ENCODE measurements around the gene PLXNA2.

PLXNA2 gene

DNA sequence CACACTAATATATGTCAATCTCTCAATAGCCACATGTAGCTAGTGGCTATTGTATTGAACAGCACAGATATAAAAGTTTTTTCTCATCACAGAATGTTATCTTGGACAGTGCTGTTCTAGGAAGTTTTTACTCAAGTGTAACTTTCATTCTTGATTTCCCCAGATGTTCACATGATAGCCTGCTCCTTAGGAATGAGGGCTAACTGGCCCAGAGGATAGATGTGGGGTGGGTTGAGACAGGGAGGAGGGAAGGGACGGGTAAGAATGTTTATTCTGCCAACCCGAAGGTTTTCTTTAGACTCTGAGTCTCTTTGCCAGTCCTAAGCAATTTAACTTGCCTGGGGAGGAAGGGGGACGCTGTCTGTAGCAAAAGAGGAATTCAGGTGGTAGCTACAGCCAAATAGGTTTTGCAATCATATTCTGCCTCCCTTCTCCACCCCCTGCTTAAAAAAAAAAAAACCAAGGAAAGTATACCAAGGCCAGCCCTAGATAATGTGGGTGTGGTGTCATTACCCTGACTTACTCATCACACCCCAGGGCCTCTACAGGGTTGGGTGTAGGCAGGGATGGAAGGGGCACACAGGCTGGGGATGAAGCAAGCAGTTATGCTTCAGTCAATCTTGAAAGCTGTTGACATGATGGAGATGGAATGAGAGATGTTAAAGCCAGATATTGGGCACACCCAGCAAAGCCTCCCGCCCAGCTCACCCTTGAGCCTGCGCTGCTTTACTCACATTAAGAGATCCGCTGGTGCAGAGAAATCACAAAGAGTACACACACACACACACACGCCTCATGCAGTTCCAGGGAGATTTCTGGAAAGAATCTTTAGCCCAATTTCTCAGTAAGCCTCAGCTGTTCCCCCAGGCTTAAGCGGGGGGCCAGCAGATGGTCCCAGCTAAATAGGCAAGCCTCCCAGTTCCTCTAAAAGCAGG is 59.9 kb downstream of the PLXNA2 start:
- H3K4me1 ChIP-seq = peaks cover 17% of the 10 kb centered on the region
- TF ChIP-seq, protein P1, sequence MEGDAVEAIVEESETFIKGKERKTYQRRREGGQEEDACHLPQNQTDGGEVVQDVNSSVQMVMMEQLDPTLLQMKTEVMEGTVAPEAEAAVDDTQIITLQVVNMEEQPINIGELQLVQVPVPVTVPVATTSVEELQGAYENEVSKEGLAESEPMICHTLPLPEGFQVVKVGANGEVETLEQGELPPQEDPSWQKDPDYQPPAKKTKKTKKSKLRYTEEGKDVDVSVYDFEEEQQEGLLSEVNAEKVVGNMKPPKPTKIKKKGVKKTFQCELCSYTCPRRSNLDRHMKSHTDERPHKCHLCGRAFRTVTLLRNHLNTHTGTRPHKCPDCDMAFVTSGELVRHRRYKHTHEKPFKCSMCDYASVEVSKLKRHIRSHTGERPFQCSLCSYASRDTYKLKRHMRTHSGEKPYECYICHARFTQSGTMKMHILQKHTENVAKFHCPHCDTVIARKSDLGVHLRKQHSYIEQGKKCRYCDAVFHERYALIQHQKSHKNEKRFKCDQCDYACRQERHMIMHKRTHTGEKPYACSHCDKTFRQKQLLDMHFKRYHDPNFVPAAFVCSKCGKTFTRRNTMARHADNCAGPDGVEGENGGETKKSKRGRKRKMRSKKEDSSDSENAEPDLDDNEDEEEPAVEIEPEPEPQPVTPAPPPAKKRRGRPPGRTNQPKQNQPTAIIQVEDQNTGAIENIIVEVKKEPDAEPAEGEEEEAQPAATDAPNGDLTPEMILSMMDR (IDR thresholded peaks at IDR 0.05; ENCODE audit: low read depth, low read length) = no peak
- no peak for DNase-seq
- no peak overlapping the region for H3K4me3 ChIP-seq (ENCODE audit: low read depth, low read length)
- H3K36me3 ChIP-seq = no peaks in the 10 kb centered on the region; the same call in 1 of the 2 replicates
- H3K27me3 ChIP-seq = no peaks in the 10 kb centered on the region
- H3K9me3 ChIP-seq = no peaks in the 10 kb centered on the region

DNA sequence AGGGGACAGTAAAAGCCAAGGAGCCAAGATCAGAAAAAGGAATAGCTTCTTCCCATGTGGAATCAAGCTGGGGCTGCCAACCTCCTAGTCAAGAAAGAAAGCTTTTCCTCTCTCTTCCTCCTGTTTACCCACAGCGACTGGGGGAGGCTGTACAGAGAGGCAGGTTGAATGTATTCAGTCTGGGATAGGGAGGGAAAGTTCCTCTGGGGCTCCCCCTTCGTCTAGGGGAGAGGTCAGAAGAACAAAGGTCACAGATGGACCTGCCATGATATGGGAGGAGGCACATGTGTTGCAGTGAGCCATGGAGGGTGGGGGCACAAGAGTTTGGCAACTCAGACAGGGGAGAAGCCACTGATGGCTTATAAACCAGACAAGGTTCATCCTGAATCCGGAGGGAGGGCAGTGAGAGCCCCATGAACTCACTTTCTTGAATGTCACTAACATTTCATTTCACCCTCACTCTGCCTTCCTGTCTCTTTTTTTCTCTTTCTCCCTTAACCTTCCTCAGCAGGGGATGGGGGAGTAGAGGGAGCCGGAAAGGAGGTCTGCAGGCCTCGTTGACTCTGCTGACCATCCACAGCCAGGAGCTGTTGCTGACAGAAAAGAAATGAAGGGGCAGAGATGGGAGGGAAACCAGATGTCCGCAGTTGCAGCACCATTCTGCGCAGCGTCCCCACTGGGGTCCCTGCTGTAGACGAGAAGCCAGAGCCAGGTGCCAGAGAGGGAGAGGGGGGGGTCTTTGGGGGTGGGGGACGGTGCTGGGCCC is 61.1 kb downstream of the PLXNA2 start:
- no peaks in the 10 kb centered on the region; the same call in 1 of the 2 replicates for H3K36me3 ChIP-seq
- peaks cover 17% of the 10 kb centered on the region for H3K4me1 ChIP-seq
- TF ChIP-seq, protein P1 (IDR thresholded peaks at IDR 0.05; ENCODE audit: low read depth, low read length) = no peak
- no peak overlapping the region for H3K4me3 ChIP-seq (ENCODE audit: low read depth, low read length)
- H3K27me3 ChIP-seq = no peaks in the 10 kb centered on the region
- no peak for DNase-seq
- H3K9me3 ChIP-seq = no peaks in the 10 kb centered on the region

DNA sequence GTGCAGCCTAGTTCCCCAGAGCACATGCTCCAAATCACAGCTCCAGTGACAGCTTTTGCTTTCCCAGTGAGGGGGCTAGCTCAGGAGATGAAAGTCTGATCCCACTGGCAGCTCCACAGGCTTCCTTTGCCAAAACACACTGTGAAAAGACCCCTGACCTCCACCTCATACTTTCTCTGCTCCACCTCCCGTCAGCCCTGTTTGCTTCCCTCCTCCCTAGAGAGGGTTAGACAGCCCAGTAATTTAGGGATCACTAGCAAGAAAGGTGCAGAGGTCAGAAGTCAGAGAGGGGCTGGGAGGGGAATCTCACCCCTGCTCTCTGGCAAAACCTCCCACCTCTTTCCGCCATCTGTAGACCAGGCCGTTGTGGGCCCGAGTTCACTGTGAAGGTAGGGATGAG is 62.8 kb downstream of the PLXNA2 start:
- no peaks in the 10 kb centered on the region for H3K27me3 ChIP-seq
- no peaks in the 10 kb centered on the region for H3K9me3 ChIP-seq
- TF ChIP-seq, protein P1 (IDR thresholded peaks at IDR 0.05; ENCODE audit: low read depth, low read length) = no peak
- no peak for DNase-seq
- no peaks in the 10 kb centered on the region; the same call in 1 of the 2 replicates for H3K36me3 ChIP-seq
- H3K4me1 ChIP-seq = peaks cover 17% of the 10 kb centered on the region
- no peak overlapping the region for H3K4me3 ChIP-seq (ENCODE audit: low read depth, low read length)

DNA sequence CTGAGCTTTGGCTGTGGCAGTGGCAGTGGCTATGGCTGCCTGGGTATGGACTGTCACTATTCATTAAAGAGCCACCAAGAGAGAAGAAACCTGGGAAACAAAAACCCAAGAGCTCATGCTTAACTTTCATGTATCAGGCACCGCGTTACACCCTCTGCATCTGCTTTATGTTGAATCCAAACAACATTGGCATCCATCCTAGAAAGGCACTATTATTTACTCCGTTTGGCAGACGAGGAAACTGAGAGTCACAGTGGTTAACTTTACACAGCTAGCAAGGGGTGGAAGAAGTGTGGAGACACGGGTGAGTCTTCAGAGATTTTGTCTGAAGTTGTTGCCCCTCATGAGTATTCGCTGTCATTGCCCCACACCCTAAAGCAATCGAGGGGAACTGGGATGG is 63.8 kb downstream of the PLXNA2 start:
- H3K27me3 ChIP-seq = no peaks in the 10 kb centered on the region
- no peak overlapping the region for H3K4me3 ChIP-seq (ENCODE audit: low read depth, low read length)
- peaks cover 17% of the 10 kb centered on the region for H3K4me1 ChIP-seq
- peaks cover 5% of the 10 kb centered on the region for H3K36me3 ChIP-seq
- DNase-seq = no peak
- TF ChIP-seq, protein P1 (IDR thresholded peaks at IDR 0.05; ENCODE audit: low read depth, low read length) = no peak
- H3K9me3 ChIP-seq = no peaks in the 10 kb centered on the region

DNA sequence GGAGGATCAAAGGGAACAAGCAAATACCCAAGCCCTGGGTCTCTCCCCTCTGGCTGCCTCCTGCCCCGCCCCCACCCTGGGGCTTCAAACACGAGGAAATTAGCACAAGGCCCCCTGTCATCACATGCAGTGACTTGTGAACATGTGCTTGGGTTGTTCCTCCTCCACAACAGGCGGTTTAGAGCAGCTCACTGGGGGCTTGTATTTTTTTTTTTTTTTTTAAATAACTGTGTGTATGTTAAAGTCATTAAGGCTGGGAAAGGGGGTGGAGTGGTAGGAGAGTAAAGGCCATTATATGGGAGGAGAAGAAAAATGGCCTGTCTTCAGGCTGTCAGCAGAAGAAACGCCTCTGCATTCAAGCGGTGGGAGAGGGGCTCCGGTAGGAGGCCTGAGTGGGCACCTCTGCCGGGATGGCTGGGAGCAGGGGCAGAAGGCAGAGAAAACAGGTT is 64.2 kb downstream of the PLXNA2 start:
- Histone ChIP-seq H3K9me3 (no peaks in the 10 kb centered on the region), H3K4me3 (ENCODE audit: low read depth, low read length) (no peak overlapping the region), H3K36me3 (peaks cover 7% of the 10 kb centered on the region), H3K27me3 (no peaks in the 10 kb centered on the region), H3K4me1 (peaks cover 16% of the 10 kb centered on the region)
- TF ChIP-seq, protein P1 (IDR thresholded peaks at IDR 0.05; ENCODE audit: low read depth, low read length) = no peak
- DNase-seq = no peak

Data from BE2C (cell line).